ENCODE measurements around the gene TSPAN11.

TSPAN11 gene

GRCh38 chr12:31037931-31038330 lies 111.4 kb downstream of the TSPAN11 start:
- in situ Hi-C loops (cut with MboI; ENCODE audit: low sequenced_read_pairs): no loop called here

- in situ Hi-C loops (cut with MboI; ENCODE audit: low sequenced_read_pairs): no loop called here
Observed at GRCh38 chr12:31041033-31041564, 114.6 kb downstream of the TSPAN11 start.
